HEK293T (cell line): ENCODE measurements around the gene MRPS10.

Experiments used
- BHLHE40 ChIP-seq: fragments of 450-650 bp; IDR thresholded peaks from 2 replicates; pipeline ENCODE4 v1.6.1; 2016; ENCODE audit warnings: mild to moderate bottlenecking, moderate library complexity, borderline replicate concordance
- ELF4 ChIP-seq: fragments of 450-650 bp; IDR thresholded peaks from 2 replicates; pipeline ENCODE4 v1.6.1; 2017; ENCODE audit warnings: antibody characterized with exemption
- NFRKB ChIP-seq: fragments of 450-650 bp; IDR thresholded peaks from 2 replicates; pipeline ENCODE4 v1.6.1; 2016; ENCODE audit warnings: mild to moderate bottlenecking, moderate library complexity
- SP1 ChIP-seq: fragments of 450-650 bp; IDR thresholded peaks from 2 replicates; pipeline ENCODE4 v1.6.1; 2017
- TF ChIP-seq, protein P1 (sequence below): fragments of 450-650 bp; IDR thresholded peaks from 2 replicates; pipeline ENCODE4 v1.6.1; 2016

DNA sequence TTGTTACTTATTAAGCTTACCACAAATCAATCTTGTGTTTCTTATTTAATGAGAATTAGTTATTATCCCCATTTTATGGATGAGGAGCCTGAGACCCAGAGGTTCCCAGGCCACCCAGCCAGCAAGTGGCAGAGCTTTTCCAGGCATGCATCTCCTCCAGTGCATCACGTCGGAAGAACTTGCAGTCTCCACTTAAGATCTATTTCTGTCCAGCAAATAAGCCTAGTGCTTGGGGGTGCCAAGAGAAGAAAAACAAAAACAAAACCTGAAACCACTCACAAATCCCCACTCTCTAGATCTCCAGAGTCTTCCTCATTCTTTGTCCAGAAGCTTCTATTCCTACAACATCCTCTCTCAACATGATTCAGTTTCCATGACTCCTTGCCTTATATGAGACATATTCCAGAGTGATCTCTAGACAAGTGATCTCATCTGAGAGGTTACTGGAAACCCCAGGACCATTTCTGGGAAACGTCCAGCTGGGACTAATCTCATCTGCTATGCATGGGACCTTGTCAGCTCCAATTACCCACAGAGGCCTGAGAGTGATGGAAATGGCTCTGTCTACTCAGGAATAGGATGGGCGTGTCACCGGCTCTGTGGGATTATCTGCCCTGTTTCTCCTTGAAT is 27.0 kb downstream of the MRPS10 start:
- TF ChIP-seq NFRKB (no peak), ELF4 (no peak), SP1 (no peak), BHLHE40 (no peak)
- TF ChIP-seq, protein P1, sequence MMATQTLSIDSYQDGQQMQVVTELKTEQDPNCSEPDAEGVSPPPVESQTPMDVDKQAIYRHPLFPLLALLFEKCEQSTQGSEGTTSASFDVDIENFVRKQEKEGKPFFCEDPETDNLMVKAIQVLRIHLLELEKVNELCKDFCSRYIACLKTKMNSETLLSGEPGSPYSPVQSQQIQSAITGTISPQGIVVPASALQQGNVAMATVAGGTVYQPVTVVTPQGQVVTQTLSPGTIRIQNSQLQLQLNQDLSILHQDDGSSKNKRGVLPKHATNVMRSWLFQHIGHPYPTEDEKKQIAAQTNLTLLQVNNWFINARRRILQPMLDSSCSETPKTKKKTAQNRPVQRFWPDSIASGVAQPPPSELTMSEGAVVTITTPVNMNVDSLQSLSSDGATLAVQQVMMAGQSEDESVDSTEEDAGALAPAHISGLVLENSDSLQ, result no peak
